Inferior parietal cortex (tissue), 1 donor: Measurements from ENCODE around the gene HSFX4.
"Not testable (repeated sequence)": the region's sequence is repeated elsewhere in the genome, so short reads cannot be mapped to it uniquely, and the experiment has no call there.

Experiments
- DNase-seq: peaks from one replicate; pipeline ENCODE4 v3.0.0-alpha.2; 2016; ENCODE audit errors: extremely low spot score

HSFX4 gene

GRCh38 chrX:149929400-149929799 is at the start of gene HSFX4:
HSFX4 (plus strand) TSS chrX:149929573; CDS start chrX:149929645, 72 bp downstream.
- DNase-seq = not testable (repeated sequence)

- DNase-seq = no peak
Measured at GRCh38 chrX:149881081-149881711, 48.2 kb upstream of the HSFX4 start, which contains the start of gene MAGEA8. MAGEA8 (plus strand) TSS chrX:149881183; CDS start chrX:149884273, 3,090 bp downstream.

GRCh38 chrX:149890828-149891227 is 38.5 kb upstream of the HSFX4 start:
- not testable (repeated sequence) for DNase-seq

- DNase-seq = no peak
Measured at GRCh38 chrX:149898554-149898953, 30.8 kb upstream of the HSFX4 start.

GRCh38 chrX:149903889-149904748 is 25.3 kb upstream of the HSFX4 start:
- no peak for DNase-seq

GRCh38 chrX:149908308-149908707 is 21.1 kb upstream of the HSFX4 start:
- DNase-seq = no peak

- no peak for DNase-seq
Measured at GRCh38 chrX:149908727-149909126, 20.6 kb upstream of the HSFX4 start.

GRCh38 chrX:149909324-149910177 is 19.8 kb upstream of the HSFX4 start:
- DNase-seq = no peak

- DNase-seq = no peak
Measured at GRCh38 chrX:149910178-149910695, 19.1 kb upstream of the HSFX4 start.

- no peak for DNase-seq
Measured at GRCh38 chrX:149916745-149917392, 12.5 kb upstream of the HSFX4 start.

GRCh38 chrX:149923836-149924235 is 5.5 kb upstream of the HSFX4 start:
- DNase-seq = not testable (repeated sequence)

GRCh38 chrX:149924434-149924833 is 4.9 kb upstream of the HSFX4 start:
- not testable (repeated sequence) for DNase-seq

GRCh38 chrX:149927245-149927963 is 2.0 kb upstream of the HSFX4 start:
- not testable (repeated sequence) for DNase-seq

- DNase-seq = not testable (repeated sequence)
Measured at GRCh38 chrX:149927964-149928258, 1.5 kb upstream of the HSFX4 start.

GRCh38 chrX:149928635-149929034 is 738 bp upstream of the HSFX4 start:
- DNase-seq = not testable (repeated sequence)

- not testable (repeated sequence) for DNase-seq
Measured at GRCh38 chrX:149931355-149931754, 2.0 kb downstream of the HSFX4 start.

GRCh38 chrX:149932150-149932549 is 2.8 kb downstream of the HSFX4 start:
- not testable (repeated sequence) for DNase-seq

GRCh38 chrX:149932970-149933369 is 3.6 kb downstream of the HSFX4 start:
- DNase-seq = not testable (repeated sequence)

GRCh38 chrX:149933547-149933946 is 4.2 kb downstream of the HSFX4 start:
- not testable (repeated sequence) for DNase-seq

GRCh38 chrX:149937328-149937727 is 8.0 kb downstream of the HSFX4 start:
- DNase-seq = not testable (repeated sequence)
